Activated gamma-delta T cell treated with Interleukin-2 at 50 U/mL for 16 hours (primary cell): ENCODE data around the gene ZNF319.

Experiments used
- DNase-seq: peaks from one replicate; pipeline ENCODE4 v3.0.0-alpha.2; 2020

The ZNF319 gene

GRCh38 chr16:58036943-58037342 is 36.5 kb upstream of the ZNF319 start:
- no peak for DNase-seq

GRCh38 chr16:58035356-58036170 is 35.1 kb upstream of the ZNF319 start:
- no peak for DNase-seq

GRCh38 chr16:58034774-58035173 is 34.3 kb upstream of the ZNF319 start:
- DNase-seq, result no peak

GRCh38 chr16:58034128-58034685 is 33.7 kb upstream of the ZNF319 start:
- DNase-seq, result no peak

GRCh38 chr16:58032710-58033293 is 32.3 kb upstream of the ZNF319 start:
- no peak for DNase-seq

GRCh38 chr16:58031016-58031800 is 30.7 kb upstream of the ZNF319 start:
- no peak for DNase-seq

- no peak for DNase-seq
Observed at GRCh38 chr16:58030136-58030840, 29.8 kb upstream of the ZNF319 start.

GRCh38 chr16:58029410-58029809 is 28.9 kb upstream of the ZNF319 start:
- DNase-seq, result no peak

GRCh38 chr16:58028541-58029070 is 28.1 kb upstream of the ZNF319 start:
- DNase-seq, result no peak

GRCh38 chr16:58027916-58028455 is 27.5 kb upstream of the ZNF319 start:
- no peak for DNase-seq

- no peak for DNase-seq
Observed at GRCh38 chr16:58027161-58027915, 26.9 kb upstream of the ZNF319 start.

GRCh38 chr16:58026705-58027160 is 26.3 kb upstream of the ZNF319 start:
- DNase-seq, result no peak

GRCh38 chr16:58026139-58026704 is 25.8 kb upstream of the ZNF319 start:
- DNase-seq, result peak; percentile 12

- peak; percentile 41 for DNase-seq
Observed at GRCh38 chr16:58025351-58026138, 25.1 kb upstream of the ZNF319 start, which contains the start of gene MMP15. Gene MMP15 (plus strand): TSS chr16:58025754. CDS start chr16:58026351, 597 bp downstream.

GRCh38 chr16:58024486-58025350 is 24.2 kb upstream of the ZNF319 start:
- no peak for DNase-seq

- DNase-seq, result no peak
Observed at GRCh38 chr16:58022601-58023371, 22.3 kb upstream of the ZNF319 start.

- no peak for DNase-seq
Observed at GRCh38 chr16:58021661-58022551, 21.4 kb upstream of the ZNF319 start.
